ENCODE results near the gene RPTOR.
A peak's percentile ranks its signal among the peaks of the same experiment; 100 is the strongest.

DNA sequence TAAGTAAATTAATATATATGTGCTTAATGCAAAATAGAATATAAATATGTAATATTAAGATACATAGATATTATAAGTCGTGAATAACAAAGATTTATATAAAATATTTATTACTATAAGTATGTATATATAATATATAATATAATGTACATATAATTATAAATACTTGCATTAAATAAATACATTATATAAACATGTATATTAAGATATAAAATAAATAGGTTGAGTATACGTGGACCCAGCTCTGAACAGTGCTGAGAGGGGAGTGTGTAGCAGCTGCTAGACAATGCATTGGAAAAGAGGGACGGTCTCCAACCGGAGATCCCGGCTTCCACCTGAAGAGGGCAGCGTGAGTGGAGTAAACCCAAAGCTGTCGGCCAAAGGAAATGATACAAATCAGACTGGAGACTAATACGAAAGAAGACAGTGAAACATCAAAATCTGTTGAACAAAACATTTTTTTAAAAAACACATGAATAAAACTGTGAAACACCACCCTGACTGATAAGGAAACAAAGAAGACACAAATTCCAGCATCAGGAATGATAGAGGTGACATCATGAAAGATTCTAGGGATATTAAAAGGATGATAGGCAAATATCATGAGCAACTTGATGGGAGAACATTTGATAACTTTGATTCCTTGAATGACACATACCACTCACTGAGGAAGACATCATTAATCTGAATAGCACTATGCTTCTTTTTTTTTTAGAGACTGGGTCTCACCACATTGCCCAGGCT is 321.6 kb downstream of the RPTOR start:
- TF ChIP-seq TARDBP (IDR thresholded peaks at IDR 0.05; ENCODE audit: borderline replicate concordance) (no peak), SMC3 (IDR thresholded peaks at IDR 0.05; ENCODE audit: borderline replicate concordance, low read length) (peak; percentile 79), POLR2AphosphoS5 (IDR thresholded peaks at IDR 0.05; ENCODE audit: low read length) (no peak), EED (IDR thresholded peaks at IDR 0.05; ENCODE audit: low read depth) (no peak), CTCF (IDR thresholded peaks at IDR 0.05 in 2 of 3, conservative IDR thresholded peaks at IDR 0.05 in 1 of 3; ENCODE audit: control insufficient read depth in 2 of 3, extremely low read depth in 1 of 3, insufficient read depth in 1 of 3, low read depth in 3 of 3, low read length in 3 of 3) (peak; percentile 68 to 77 (median 75)), MYC (IDR thresholded peaks at IDR 0.05; ENCODE audit: insufficient read depth, insufficient read length, insufficient replicate concordance, low read length, severe bottlenecking) (no peak), MEF2A (IDR thresholded peaks at IDR 0.05; ENCODE audit: insufficient read depth, low read depth, low read length) (no peak), CHD2 (IDR thresholded peaks at IDR 0.05; ENCODE audit: borderline replicate concordance, low read depth, low read length) (no peak)
- TF ChIP-seq, protein P1, sequence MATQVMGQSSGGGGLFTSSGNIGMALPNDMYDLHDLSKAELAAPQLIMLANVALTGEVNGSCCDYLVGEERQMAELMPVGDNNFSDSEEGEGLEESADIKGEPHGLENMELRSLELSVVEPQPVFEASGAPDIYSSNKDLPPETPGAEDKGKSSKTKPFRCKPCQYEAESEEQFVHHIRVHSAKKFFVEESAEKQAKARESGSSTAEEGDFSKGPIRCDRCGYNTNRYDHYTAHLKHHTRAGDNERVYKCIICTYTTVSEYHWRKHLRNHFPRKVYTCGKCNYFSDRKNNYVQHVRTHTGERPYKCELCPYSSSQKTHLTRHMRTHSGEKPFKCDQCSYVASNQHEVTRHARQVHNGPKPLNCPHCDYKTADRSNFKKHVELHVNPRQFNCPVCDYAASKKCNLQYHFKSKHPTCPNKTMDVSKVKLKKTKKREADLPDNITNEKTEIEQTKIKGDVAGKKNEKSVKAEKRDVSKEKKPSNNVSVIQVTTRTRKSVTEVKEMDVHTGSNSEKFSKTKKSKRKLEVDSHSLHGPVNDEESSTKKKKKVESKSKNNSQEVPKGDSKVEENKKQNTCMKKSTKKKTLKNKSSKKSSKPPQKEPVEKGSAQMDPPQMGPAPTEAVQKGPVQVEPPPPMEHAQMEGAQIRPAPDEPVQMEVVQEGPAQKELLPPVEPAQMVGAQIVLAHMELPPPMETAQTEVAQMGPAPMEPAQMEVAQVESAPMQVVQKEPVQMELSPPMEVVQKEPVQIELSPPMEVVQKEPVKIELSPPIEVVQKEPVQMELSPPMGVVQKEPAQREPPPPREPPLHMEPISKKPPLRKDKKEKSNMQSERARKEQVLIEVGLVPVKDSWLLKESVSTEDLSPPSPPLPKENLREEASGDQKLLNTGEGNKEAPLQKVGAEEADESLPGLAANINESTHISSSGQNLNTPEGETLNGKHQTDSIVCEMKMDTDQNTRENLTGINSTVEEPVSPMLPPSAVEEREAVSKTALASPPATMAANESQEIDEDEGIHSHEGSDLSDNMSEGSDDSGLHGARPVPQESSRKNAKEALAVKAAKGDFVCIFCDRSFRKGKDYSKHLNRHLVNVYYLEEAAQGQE (IDR thresholded peaks at IDR 0.05; ENCODE audit: low read depth, low read length), result no peak
